Measurements from ENCODE around the gene SYNGR2. TPM values are rescaled to one million over a fixed set of nuclear protein-coding genes. Genes with fewer than 3 reads are reported as not detected.

SYNGR2 gene
- total RNA-seq, 1 donor, result 4.6 TPM

DNA sequence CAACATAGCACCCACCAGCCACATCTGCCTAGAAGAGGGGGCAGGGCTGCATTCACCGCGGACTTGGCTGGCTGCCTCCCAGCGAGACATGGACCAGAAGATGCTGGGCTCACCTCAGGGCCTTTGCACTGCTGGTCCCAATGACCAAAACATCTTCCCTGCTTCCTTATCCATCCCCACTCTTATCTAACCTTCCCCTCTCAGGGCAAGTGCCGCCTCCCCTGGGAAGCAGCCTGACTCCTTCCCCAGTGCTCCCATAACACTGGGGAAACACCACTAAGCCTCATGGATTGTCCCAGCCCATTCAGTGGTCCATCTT lies 45.5 kb upstream of the SYNGR2 start:
- DNase-seq (ENCODE audit: low read depth), result no peak
- TF ChIP-seq, protein P1, sequence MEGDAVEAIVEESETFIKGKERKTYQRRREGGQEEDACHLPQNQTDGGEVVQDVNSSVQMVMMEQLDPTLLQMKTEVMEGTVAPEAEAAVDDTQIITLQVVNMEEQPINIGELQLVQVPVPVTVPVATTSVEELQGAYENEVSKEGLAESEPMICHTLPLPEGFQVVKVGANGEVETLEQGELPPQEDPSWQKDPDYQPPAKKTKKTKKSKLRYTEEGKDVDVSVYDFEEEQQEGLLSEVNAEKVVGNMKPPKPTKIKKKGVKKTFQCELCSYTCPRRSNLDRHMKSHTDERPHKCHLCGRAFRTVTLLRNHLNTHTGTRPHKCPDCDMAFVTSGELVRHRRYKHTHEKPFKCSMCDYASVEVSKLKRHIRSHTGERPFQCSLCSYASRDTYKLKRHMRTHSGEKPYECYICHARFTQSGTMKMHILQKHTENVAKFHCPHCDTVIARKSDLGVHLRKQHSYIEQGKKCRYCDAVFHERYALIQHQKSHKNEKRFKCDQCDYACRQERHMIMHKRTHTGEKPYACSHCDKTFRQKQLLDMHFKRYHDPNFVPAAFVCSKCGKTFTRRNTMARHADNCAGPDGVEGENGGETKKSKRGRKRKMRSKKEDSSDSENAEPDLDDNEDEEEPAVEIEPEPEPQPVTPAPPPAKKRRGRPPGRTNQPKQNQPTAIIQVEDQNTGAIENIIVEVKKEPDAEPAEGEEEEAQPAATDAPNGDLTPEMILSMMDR (IDR thresholded peaks at IDR 0.05; ENCODE audit: insufficient read depth, low read length), result no peak
- H3K4me3 ChIP-seq (ENCODE audit: low read depth, low read length), result no peak overlapping the region

DNA sequence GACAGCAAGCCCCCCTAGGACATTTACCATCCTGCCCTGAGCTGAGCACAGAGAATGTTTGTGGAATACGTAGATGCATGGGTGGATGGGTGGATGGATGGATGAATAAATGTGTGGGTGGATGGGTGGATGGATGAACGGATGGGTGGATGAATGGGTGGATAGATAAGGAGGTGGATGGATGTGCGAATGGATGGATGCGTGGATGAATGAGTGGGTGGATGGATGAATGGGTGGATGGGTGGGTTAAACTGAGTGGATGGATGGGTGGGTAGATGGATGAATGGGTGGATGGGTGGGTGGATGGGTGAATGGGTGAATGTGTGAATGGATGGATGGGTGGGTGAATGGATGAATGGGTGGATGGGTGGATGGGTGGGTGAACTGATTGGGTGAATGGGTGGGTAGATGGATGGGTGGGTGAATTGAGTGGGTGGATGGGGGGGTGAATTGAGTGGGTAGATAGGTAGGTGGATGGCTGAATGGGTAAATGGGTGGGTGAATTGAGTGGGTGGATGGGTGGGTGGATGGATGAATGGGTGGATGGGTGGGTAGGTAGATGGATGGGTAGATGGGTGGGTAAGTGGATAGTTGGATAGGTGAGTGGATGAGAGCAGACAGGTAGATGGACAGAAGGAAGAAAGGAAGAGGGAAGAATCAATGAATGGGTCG lies 45.0 kb upstream of the SYNGR2 start:
- DNase-seq (ENCODE audit: low read depth), result no peak
- TF ChIP-seq, protein P1 (IDR thresholded peaks at IDR 0.05; ENCODE audit: insufficient read depth, low read length), result no peak
- H3K4me3 ChIP-seq (ENCODE audit: low read depth, low read length), result no peak overlapping the region

DNA sequence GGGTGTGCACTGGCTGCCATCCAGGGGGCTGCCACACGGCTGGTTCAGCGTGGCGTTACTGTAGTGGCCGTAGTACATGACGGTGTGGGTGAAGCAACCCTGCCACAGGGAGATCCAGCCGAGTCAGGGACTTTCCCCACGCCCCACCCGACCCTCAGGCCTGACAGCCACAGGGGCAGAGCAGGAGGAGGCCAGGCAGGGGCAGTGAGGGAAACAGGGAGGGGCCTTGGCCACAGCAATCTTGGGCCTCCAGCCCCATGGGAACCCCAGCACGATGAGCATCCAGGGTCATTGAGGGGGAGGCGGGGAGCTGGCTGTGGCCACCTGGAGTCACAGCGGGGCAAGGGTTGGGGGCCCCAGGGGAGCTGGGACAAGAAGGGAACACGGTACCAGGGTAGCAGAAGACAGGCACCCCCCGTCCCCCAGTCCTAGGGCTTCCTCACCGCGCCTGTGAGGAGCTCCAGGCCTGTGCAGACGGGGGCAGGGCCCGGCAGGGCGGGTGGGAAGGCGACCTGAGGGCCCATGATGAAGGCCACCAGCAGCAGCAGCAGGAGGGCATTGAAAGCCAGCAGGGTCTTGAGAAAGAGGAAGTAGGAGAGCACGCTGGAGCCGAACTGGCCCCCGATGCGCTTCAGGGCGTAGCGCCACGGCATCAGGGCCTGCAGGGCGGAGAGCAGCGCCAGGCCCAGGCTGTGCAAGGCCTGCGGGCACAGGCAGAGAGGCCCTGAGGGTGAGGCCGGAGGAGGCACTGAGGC lies 44.1 kb upstream of the SYNGR2 start:
- TF ChIP-seq, protein P1 (IDR thresholded peaks at IDR 0.05; ENCODE audit: insufficient read depth, low read length), result no peak
- DNase-seq (ENCODE audit: low read depth), result no peak
- H3K4me3 ChIP-seq (ENCODE audit: low read depth, low read length), result no peak overlapping the region

DNA sequence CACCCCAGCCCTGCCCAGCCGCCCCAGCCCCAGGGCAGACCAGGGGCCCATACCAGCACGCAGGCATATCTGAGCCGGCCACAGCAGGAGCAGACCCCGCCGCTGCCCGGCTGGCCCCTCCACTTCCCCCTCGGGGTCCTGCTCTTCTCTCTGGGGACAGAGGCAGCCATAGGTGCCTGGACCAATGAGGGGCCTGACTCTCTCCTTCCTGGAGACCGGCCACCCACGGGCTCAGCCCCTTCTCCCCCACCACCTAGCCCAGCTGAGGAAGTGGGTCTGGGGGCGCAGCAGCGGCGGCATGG lies 43.6 kb upstream of the SYNGR2 start:
- no peak overlapping the region for H3K4me3 ChIP-seq (ENCODE audit: low read depth, low read length)
- DNase-seq (ENCODE audit: low read depth), result no peak
- TF ChIP-seq, protein P1 (IDR thresholded peaks at IDR 0.05; ENCODE audit: insufficient read depth, low read length), result no peak

DNA sequence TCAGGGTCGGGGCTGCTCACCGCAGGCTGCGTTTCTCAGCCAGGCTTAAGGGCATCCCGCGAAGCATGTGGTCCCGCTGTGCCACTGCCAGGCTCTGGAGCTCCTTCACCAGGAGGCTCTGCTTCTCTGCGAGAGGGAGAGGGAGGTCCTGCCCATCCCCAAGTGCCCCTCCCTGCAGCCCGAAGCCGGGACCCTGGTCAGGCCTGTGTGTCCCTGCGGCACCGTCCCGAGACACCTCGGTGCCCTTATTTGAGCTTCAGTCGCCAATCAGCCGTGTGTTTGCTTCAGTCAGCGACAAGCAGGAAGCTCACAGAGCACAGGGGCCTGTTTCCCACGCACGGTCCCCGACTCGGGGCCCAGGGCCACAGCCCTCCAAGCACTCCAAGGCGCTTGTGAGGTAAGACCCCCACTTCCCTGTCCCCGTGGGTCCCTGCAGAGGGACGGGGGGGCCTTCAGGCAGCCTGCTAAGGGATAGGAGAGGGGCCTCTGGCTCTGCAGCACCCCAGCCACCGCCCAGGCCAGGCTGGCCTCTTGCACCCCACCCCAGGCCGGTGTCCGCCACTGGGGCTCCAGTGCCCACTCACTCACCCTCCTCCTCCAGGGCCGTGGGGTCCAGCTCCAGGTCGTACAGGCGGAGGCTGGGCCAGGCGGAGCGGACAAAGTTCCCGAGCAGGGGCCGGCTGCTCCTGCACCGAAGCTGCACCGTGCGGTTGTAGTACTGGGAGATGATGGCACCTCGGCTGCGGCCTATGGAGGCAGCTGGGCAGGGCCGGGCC lies 43.1 kb upstream of the SYNGR2 start:
- no peak for DNase-seq (ENCODE audit: low read depth)
- TF ChIP-seq, protein P1 (IDR thresholded peaks at IDR 0.05; ENCODE audit: insufficient read depth, low read length), result no peak
- H3K4me3 ChIP-seq (ENCODE audit: low read depth, low read length), result no peak overlapping the region

DNA sequence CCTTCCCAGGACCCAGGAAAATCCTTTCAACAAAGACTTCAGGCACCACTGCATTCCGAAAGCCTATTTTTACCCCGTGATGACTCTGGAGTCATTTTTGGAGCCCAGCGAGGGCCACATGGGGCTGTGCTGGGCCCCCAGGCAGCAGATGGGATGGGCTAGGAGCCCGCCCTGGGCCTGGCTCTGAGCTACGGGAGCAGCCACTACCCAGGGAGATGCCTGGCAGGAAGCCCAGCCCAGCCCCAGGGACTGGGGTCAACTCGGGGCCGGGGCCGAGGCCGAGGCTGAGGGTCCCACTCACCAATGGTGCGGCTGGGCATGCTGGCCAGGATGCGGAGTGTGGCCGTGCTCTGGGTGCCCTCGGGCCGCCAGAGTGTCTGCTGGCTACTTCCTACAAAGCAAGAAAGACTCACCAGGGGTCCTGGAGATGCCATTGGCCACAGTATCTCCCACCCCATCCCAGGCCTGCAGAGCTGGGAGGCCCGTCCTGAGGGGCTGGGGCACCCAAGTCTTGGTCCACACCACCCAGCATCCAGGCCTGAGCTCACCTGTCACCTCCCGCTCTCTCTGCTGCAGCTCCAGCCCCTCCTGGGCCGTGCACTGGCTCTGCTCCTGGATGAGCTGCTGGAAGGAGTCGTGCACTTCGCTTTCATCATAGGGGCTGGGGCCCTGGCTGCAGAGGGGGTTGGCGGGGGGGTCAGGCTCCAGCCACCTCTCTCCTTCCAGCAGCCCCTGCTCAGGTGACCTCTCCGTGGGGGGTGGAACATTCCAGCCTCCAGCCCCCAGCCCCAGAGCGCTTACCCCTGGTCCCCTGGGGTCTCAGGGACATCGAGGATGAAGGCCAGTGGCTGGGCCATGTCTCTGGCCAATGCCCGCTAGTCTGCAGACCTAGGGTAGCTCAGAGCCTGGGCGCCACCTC lies 42.1 kb upstream of the SYNGR2 start:
- DNase-seq (ENCODE audit: low read depth), result no peak
- TF ChIP-seq, protein P1 (IDR thresholded peaks at IDR 0.05; ENCODE audit: insufficient read depth, low read length), result no peak
- no peak overlapping the region for H3K4me3 ChIP-seq (ENCODE audit: low read depth, low read length)

All from fibroblast of the aortic adventitia (primary cell).